Amniotic stem cell (primary cell): ENCODE results near the gene OCIAD2.
"Not testable (repeated sequence)": the region's sequence is repeated elsewhere in the genome, so short reads cannot be mapped to it uniquely, and the experiment has no call there.

ENCODE experiments used
- DNase-seq: peaks from one replicate; lab custom pipeline; 2025; lab: John Stamatoyannopoulos, UW

The OCIAD2 gene

GRCh38 chr4:48907706-48908477 lies 1.3 kb upstream of the OCIAD2 start:
- no peak for DNase-seq

DNA sequence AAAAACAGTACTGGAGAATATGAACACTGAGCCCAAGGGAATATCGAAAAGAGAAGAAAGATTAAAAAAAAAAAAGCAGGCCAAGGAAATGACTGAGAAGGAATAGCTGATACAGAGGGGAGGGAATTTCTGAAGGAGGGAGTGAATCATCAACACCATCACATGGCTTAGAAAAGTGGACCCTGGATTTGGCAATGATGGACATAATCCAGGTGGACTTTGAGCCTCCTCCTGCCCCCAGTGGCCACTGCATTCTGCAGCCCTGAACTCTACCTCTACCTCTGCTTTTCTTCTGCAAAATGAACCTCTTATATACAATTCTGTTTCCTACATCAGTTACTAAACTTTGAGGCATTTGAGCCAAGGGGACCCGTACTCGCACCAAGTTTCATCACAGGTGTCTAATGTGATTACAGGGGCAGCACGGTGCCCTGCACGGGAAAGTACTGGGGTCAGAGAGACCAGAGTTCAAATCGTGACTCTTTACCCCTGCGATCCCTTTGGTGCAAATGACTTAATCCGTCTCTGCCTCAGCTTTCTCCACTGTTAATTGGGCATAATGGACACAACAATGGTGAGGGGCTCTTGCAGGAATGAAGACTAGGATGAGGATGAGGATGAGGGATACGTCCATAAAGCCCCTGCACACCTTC lies 1.1 kb downstream of the OCIAD2 start:
- DNase-seq = no peak

GRCh38 chr4:48904541-48905142 lies 1.9 kb downstream of the OCIAD2 start:
- no peak for DNase-seq

- no peak for DNase-seq
These were observed 2.5 kb downstream of the OCIAD2 start for GRCh38 chr4:48904101-48904500.

DNA sequence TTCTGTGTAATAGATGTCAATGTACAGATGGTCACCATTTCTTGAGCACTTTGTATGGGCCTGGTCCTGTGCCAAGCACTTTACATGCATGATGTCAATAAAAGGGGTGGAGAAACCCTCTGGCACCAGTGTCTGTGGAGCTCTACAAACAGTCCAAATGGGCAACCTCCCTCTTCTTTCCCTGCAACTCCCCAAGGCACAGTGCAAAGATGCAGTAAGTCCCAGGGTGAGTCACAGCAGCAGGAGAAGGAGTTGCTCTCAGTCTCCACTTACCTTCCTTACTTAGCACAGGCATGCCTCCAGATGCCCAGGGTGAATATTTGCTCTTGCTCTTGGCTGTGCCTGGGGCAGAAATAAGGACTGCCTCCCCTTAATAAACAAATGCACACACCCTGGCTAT lies 4.3 kb downstream of the OCIAD2 start:
- DNase-seq = no peak

GRCh38 chr4:48901196-48901595 lies 5.4 kb downstream of the OCIAD2 start:
- DNase-seq = no peak

- DNase-seq = no peak
These were observed 6.6 kb downstream of the OCIAD2 start for GRCh38 chr4:48899950-48900349.

DNA sequence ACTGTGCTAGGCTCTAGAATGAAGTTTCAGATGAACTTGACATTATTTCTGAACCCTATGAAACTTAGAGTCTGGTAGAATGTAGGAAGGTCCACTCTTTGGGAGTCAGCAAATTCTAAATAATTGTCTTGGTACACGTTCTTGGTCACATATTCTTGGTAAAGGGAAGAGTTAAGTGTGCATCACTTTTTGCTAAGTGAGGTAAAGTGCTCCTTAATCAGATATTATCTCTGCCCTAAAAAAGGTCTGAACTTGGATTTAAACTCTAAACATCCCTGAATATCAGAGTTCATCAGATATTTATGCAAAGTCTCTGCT lies 7.2 kb downstream of the OCIAD2 start:
- DNase-seq = no peak

DNA sequence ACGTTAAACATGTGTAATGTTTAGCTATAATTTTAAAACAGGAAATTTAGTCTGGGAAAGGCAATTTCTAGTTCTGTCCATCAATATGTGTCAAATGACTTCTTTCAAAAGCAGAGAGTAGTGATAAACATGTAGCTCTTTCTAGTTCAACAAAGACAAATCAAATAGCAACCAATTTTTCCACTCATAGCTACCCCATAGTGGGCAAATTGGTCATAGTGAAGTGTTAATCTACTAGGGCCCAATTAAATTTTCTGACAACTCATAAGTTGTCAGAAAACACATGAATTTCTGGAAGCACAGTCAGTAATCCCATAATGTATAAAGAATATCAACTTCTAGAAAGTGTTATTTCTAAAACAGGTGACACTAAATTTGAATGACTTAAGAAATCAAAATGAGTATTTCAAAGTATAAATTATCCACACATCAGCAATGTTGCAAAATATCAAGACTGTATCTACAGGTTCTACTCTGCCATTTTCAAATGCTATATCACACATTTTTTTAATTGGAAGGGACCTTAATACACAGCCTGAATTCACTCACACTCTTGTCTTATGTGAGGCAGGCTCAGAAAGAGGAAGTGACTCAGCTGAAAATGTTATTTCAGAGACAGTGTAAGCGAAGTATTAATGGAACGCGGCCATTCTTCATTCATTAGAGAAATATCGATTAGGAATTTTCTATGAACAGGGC lies 7.7 kb downstream of the OCIAD2 start:
- DNase-seq = no peak

DNA sequence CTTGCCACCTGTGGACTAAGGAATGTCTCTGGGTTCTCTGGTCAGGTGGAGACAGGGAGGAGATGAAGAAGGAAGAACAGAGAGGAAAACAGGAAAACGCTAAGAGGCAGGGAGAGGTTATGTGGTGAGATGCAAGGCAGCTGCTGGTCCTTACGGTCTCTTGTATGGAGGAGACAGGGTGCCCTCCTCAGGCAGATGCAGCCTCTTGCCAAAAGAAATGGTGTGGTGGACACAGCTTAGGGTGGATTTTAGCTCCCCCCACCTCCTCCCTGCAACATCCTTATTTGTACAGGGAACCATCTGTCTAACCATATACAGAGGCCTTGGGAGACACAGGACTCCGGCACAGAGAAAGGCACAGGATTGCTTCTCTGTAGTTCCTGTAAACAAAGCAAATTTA lies 9.7 kb downstream of the OCIAD2 start:
- no peak for DNase-seq

DNA sequence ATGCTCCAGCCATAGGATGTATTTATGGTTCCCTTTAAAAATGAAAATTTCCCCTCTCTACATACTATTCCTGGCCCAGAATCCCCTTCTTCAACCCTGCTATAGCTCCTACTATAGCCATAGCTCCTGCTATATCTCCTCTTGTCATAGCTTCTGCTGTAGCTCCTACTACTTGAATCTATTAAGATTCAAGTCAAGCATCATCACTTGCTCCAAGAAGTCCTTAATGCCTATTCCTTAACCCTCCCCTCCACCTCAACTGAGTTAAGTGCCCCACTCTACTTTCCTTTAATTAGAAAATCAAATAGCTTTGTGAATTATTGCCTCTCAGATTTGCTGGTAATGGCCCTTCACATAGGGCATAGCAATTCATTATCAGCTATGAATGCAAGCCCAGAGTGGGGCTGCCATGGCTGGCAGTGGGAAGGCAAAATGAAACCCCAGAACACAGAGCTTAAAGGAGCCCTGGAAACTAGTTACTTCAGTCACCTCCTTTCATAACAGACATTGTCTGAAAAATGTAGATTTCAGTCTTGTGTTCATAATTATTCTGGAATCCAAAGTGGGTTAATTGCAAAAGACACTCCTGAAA lies 15.4 kb downstream of the OCIAD2 start:
- DNase-seq = no peak

GRCh38 chr4:48889750-48890149 lies 16.8 kb downstream of the OCIAD2 start:
- not testable (repeated sequence) for DNase-seq

GRCh38 chr4:48881646-48882045 lies 24.9 kb downstream of the OCIAD2 start:
- not testable (repeated sequence) for DNase-seq

DNA sequence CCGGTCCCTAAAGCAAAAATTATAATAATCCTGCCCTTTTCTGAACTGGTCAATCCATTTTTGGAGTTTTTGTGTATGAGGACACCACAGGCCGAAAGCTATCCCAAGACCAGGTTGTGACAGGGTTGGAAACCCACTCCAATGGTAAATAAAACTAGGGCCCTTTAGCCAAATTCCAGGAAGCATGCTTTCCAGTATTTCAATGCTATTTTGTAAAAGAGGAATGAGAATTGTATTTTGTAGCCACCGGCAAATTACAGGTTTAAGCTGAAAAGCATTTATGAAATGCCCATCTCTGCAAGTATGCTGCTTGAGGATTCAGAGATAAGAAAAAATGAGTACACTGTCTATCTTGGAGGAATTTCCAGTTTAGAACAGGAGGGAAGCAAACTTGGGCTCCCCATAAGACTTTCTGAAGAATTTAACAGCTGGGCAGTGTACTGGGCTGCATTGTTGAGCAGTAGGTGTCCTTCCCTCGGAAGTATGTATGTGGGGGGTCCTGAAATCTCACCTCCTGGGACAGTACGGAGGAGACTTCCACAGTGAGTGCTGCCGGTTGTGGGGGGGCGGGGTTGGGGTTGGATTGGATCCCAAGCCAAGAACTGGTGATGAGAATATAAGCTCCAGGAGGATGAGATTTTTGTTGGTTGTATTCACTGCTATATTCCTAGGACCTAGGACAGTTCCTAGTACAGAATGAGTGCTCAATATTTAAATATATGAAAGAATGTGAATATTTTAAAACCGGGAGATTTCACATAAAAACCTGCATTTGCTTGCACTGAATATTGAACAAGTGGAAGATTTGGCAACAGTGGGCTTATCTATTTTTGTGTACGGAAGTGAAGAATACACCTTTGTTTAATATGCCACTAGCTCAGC lies 26.8 kb downstream of the OCIAD2 start:
- no peak for DNase-seq

DNA sequence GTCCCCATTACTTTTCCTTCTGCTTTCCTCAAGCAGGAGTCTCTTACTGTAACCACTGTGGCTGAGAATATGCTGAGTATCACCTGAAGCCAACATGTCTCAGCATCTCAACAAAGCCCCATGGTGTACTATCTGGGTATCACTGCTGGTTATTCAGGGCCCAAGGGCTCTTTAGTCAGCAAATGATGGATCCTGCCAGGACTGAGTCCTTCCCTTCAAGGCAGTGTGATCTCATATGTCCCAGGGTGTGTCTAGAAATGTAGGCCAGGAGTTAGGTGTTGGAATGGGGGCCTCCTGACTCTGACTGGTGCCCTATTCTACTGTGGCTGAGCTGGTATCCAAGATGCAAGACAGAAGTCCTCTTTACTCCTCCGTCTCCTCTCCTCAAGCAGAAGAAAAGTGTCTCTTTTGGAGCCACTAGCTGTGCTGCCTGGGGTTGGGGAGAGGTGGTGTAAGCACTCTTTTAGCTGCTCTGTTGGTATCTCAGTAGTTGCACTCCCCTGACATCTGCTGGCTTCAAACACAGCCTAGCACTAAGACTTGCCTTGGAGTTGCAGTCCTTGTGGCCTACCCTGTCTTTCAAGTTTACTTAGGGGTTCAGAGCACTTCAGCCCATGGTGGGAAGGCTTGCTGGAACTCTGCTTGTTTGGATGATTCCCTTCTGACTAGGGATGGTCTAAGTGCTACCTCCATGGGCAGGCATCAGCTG lies 28.6 kb downstream of the OCIAD2 start:
- DNase-seq = no peak

- DNase-seq = not testable (repeated sequence)
These were observed 41.9 kb downstream of the OCIAD2 start for GRCh38 chr4:48864696-48865095.

GRCh38 chr4:48863728-48864127 lies 42.8 kb downstream of the OCIAD2 start:
- no peak for DNase-seq

GRCh38 chr4:48862661-48863060 lies 43.9 kb downstream of the OCIAD2 start:
- DNase-seq = no peak

- DNase-seq = no peak
These were observed 44.5 kb downstream of the OCIAD2 start for GRCh38 chr4:48862038-48862437.

DNA sequence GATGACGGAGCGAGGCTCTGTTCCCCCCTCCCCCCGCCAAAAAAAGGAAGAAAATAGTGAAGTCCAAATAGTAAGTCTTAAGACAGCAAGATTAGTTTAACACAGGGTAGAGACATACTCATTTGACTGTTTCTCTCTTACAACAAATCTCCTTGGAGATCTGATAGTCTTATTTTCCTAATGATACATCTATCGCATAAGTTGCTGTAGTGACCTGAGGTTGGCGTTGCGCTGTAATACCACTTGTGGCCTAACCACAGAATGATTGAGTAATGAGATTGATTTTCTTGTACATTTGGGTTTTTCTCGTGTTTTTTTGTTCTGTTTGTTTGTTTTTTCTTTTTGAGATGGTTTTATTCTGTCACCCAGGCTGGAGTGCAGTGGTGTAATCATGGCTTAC lies 48.4 kb downstream of the OCIAD2 start:
- no peak for DNase-seq

DNA sequence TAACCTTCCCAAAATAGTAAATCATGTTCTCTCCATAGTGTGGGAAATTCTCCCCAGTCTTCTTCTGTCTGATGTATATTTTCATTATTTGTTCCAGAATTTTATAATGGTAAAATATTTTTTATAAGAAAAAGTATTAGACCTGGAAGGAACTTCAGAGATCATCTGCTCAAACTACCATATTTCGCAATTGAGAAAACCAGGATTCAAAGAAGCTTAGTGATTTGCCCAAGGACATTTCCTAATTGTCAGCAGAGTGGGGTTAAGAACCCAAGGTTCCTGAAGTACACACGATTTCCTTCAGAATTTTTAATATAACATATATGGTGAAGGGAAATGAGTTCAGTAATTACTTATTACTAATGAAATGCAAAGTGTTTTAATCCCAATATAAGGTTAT lies 51.6 kb downstream of the OCIAD2 start:
- no peak for DNase-seq
